Measurements from ENCODE around the gene C1orf159.
A peak's percentile ranks its signal among the peaks of the same experiment; 100 is the strongest.

C1orf159 gene

GRCh38 chr1:1082239-1082775, 33.6 kb downstream of the C1orf159 start:
- Histone ChIP-seq H3K36me3 (ENCODE audit: control insufficient read depth, insufficient read depth, low read length) (no peaks in the 10 kb centered on the region), H3K27ac (no peak overlapping the region)

GRCh38 chr1:1081311-1082238, 34.3 kb downstream of the C1orf159 start:
- Histone ChIP-seq H2AFZ (no peak overlapping the region), H3K36me3 (ENCODE audit: control insufficient read depth, insufficient read depth, low read length) (no peaks in the 10 kb centered on the region), H3K4me3 (ENCODE audit: low read depth, low read length) (no peak overlapping the region), H3K4me1 (no peaks in the 10 kb centered on the region), H3K27me3 (ENCODE audit: control insufficient read depth, insufficient read depth, low read length) (no peaks in the 10 kb centered on the region), H3K27ac (no peak overlapping the region), H3K4me2 (ENCODE audit: low read length) (no peak overlapping the region), H3K9ac (no peak overlapping the region), H3K79me2 (no peaks in the 10 kb centered on the region), H3K9me3 (ENCODE audit: control insufficient read depth, low read length) (no peaks in the 10 kb centered on the region)
- TF ChIP-seq, protein P1, sequence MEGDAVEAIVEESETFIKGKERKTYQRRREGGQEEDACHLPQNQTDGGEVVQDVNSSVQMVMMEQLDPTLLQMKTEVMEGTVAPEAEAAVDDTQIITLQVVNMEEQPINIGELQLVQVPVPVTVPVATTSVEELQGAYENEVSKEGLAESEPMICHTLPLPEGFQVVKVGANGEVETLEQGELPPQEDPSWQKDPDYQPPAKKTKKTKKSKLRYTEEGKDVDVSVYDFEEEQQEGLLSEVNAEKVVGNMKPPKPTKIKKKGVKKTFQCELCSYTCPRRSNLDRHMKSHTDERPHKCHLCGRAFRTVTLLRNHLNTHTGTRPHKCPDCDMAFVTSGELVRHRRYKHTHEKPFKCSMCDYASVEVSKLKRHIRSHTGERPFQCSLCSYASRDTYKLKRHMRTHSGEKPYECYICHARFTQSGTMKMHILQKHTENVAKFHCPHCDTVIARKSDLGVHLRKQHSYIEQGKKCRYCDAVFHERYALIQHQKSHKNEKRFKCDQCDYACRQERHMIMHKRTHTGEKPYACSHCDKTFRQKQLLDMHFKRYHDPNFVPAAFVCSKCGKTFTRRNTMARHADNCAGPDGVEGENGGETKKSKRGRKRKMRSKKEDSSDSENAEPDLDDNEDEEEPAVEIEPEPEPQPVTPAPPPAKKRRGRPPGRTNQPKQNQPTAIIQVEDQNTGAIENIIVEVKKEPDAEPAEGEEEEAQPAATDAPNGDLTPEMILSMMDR (IDR thresholded peaks at IDR 0.05): no peak

More at GRCh38 chr1:1082239-1082775, 33.6 kb downstream of the C1orf159 start:
- Histone ChIP-seq H3K4me2 (ENCODE audit: low read length) (no peak overlapping the region), H3K9ac (no peak overlapping the region), H3K27me3 (ENCODE audit: control insufficient read depth, insufficient read depth, low read length) (no peaks in the 10 kb centered on the region), H2AFZ (no peak overlapping the region), H3K4me3 (ENCODE audit: low read depth, low read length) (no peak overlapping the region), H3K4me1 (no peaks in the 10 kb centered on the region), H3K79me2 (no peaks in the 10 kb centered on the region), H3K9me3 (ENCODE audit: control insufficient read depth, low read length) (no peaks in the 10 kb centered on the region)
- TF ChIP-seq, protein P1 (IDR thresholded peaks at IDR 0.05): no peak

DNA sequence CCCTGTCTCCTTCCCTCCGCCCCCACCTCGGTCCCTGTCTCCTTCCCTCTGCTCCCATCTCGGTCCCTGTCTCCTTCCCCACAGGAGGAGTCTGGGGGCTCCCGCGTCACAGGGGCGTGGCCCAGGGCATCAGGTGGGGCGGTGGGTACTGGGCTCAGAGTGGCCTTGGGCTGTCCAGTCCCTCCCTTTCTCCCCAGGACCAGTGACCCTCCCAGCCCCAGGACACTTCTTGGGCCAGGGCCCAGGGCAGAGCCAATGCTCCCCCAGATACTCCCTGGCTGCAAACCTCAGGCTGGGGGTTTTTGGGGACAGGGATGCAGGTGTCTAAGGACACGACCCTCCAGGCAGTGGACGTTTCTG, 35.0 kb downstream of the C1orf159 start:
- Histone ChIP-seq H3K27me3 (ENCODE audit: control insufficient read depth, insufficient read depth, low read length) (no peaks in the 10 kb centered on the region), H3K4me2 (ENCODE audit: low read length) (no peak overlapping the region), H3K79me2 (no peaks in the 10 kb centered on the region), H3K27ac (no peak overlapping the region), H3K9me3 (ENCODE audit: control insufficient read depth, low read length) (no peaks in the 10 kb centered on the region), H3K4me3 (ENCODE audit: low read depth, low read length) (no peak overlapping the region), H2AFZ (no peak overlapping the region), H3K4me1 (no peaks in the 10 kb centered on the region), H3K9ac (no peak overlapping the region), H3K36me3 (ENCODE audit: control insufficient read depth, insufficient read depth, low read length) (no peaks in the 10 kb centered on the region)
- TF ChIP-seq, protein P1 (IDR thresholded peaks at IDR 0.05): no peak

DNA sequence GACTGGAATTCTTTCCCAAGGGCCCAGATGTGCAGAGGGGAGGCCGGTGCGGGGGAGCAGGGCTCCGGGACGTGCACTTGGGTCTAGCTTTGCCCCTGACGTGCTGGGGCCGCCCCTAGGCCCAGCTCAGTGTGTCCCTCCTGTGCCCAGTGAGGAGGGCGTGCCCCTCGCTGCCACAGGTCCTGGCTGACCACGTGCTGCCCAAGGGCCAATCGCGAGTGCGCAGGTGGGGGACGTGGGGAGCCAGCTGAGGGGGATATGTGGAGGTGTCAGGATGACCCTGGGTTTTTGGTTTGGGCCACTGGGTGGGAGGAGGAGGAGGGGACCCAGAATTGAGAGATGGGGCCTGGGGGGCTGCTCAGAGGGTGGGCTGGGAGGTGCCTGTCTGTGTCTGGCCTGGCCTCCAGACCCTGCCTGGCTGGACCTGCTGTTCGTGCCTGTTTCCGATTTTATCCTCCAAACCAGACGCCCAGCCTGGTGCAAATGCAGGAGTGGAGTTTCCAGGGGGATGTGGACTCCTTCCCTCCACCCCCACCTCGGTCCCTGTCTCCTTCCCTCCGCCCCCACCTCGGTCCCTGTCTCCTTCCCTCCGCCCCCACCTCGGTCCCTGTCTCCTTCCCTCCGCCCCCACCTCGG, 35.6 kb downstream of the C1orf159 start:
- TF ChIP-seq, protein P1 (IDR thresholded peaks at IDR 0.05): no peak
- Histone ChIP-seq H3K27ac (no peak overlapping the region), H3K79me2 (no peaks in the 10 kb centered on the region), H3K27me3 (ENCODE audit: control insufficient read depth, insufficient read depth, low read length) (no peaks in the 10 kb centered on the region), H3K4me3 (ENCODE audit: low read depth, low read length) (peak overlapping the region; percentile 53), H2AFZ (peak overlapping the region; percentile 80), H3K4me1 (no peaks in the 10 kb centered on the region), H3K4me2 (ENCODE audit: low read length) (peak overlapping the region; percentile 90), H3K9ac (no peak overlapping the region), H3K9me3 (ENCODE audit: control insufficient read depth, low read length) (no peaks in the 10 kb centered on the region), H3K36me3 (ENCODE audit: control insufficient read depth, insufficient read depth, low read length) (no peaks in the 10 kb centered on the region)

Data from parathyroid adenoma (tissue), 2 donors.